ENCODE results near the gene FOXC1. TPM values are rescaled to one million over a fixed set of nuclear protein-coding genes. Genes with fewer than 3 reads are reported as not detected.
A peak's percentile ranks its signal among the peaks of the same experiment; 100 is the strongest.

Gene FOXC1
- total and polyA plus RNA-seq, 2 of the 13 experiments (the other 11 are each of a cell fraction or from before 2014, with no cell fraction given): 0.44 to 0.55 TPM

GRCh38 chr6:1604158-1605003 lies 5.3 kb upstream of the FOXC1 start (continued):
- TF ChIP-seq, protein P1, sequence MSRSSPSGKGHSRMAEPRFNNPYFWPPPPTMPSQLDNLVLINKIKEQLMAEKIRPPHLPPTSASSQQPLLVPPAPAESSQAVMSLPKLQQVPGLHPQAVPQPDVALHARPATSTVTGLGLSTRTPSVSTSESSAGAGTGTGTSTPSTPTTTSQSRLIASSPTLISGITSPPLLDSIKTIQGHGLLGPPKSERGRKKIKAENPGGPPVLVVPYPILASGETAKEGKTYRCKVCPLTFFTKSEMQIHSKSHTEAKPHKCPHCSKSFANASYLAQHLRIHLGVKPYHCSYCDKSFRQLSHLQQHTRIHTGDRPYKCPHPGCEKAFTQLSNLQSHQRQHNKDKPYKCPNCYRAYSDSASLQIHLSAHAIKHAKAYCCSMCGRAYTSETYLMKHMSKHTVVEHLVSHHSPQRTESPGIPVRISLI (CRISPR knock-in tag; IDR thresholded peaks at IDR 0.05; ENCODE audit: borderline replicate concordance): peak; percentile 31; the same call in 1 of the 2 replicates
- TF ChIP-seq CAMTA2 (CRISPR knock-in tag; IDR thresholded peaks at IDR 0.05; ENCODE audit: borderline replicate concordance): no peak; the same call in 1 of the 2 replicates
- TF ChIP-seq, protein P2, sequence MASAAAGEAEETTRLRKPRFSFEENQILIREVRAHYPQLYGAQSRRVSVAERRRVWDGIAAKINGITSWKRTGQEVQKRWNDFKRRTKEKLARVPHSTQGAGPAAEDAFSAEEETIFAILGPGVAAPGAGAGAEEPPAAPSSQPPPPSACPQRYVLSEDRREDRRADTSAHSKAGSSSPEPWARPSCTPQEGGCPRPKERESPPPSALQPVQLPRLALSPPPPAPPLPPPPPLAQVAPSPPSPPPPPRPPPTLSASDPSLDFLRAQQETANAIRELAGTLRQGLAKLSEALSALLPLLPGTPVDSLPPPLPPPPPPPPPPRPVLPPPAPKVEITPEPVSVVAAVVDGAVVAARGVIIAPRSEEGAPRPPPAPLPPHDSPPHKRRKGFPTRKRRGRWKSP (CRISPR knock-in tag; IDR thresholded peaks at IDR 0.05): 0 out of 2 replicates have a peak, but pooled peaks have one; percentile 34
- no peak for TF ChIP-seq GABPA (IDR thresholded peaks at IDR 0.05; ENCODE audit: low read depth, low read length)
- TF ChIP-seq GABPA (CRISPR knock-in tag; IDR thresholded peaks at IDR 0.05; ENCODE audit: low read depth): no peak
- no peak; the same call in 1 of the 2 replicates for TF ChIP-seq ZNF563 (CRISPR knock-in tag; IDR thresholded peaks at IDR 0.05)
- TF ChIP-seq TOPORS (CRISPR knock-in tag; IDR thresholded peaks at IDR 0.05): no peak
- TF ChIP-seq ZNF451 (CRISPR knock-in tag; IDR thresholded peaks at IDR 0.05): peak; percentile 46; the same call in 1 of the 2 replicates
- TF ChIP-seq ZNF276 (CRISPR knock-in tag; IDR thresholded peaks at IDR 0.05; ENCODE audit: low read depth): no peak
- no peak for TF ChIP-seq RARA (CRISPR knock-in tag; IDR thresholded peaks at IDR 0.05)
- 0 out of 2 replicates have a peak, but pooled peaks have one; percentile 28 for TF ChIP-seq ZNF337 (CRISPR knock-in tag; IDR thresholded peaks at IDR 0.05; ENCODE audit: borderline replicate concordance, low read depth)
- TF ChIP-seq ATF7 (IDR thresholded peaks at IDR 0.05): no peak
- 0 out of 2 replicates have a peak, but pooled peaks have one; percentile 37 for TF ChIP-seq ATF7 (CRISPR knock-in tag; IDR thresholded peaks at IDR 0.05)
- no peak for TF ChIP-seq IKZF1 (IDR thresholded peaks at IDR 0.05)
- no peak for TF ChIP-seq SCMH1 (CRISPR knock-in tag; IDR thresholded peaks at IDR 0.05; ENCODE audit: borderline replicate concordance)
- no peak for TF ChIP-seq ZC3H13 (CRISPR knock-in tag; IDR thresholded peaks at IDR 0.05)
- 0 out of 2 replicates have a peak, but pooled peaks have one; percentile 50 for TF ChIP-seq ZNF343 (CRISPR knock-in tag; IDR thresholded peaks at IDR 0.05)
- TF ChIP-seq SOX13 (IDR thresholded peaks at IDR 0.05): no peak
- TF ChIP-seq SOX13 (CRISPR knock-in tag; conservative IDR thresholded peaks at IDR 0.05 in 1 of 2, IDR thresholded peaks at IDR 0.05 in 1 of 2): no peak
- TF ChIP-seq TCF7L2 (IDR thresholded peaks at IDR 0.05; ENCODE audit: low read depth, low read length): no peak
- TF ChIP-seq, protein P3, sequence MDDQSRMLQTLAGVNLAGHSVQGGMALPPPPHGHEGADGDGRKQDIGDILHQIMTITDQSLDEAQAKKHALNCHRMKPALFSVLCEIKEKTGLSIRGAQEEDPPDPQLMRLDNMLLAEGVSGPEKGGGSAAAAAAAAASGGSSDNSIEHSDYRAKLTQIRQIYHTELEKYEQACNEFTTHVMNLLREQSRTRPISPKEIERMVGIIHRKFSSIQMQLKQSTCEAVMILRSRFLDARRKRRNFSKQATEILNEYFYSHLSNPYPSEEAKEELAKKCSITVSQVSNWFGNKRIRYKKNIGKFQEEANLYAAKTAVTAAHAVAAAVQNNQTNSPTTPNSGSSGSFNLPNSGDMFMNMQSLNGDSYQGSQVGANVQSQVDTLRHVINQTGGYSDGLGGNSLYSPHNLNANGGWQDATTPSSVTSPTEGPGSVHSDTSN (CRISPR knock-in tag; IDR thresholded peaks at IDR 0.05; ENCODE audit: borderline replicate concordance): no peak
- no peak for TF ChIP-seq CREM (IDR thresholded peaks at IDR 0.05)
- no peak for TF ChIP-seq CREM (CRISPR knock-in tag; IDR thresholded peaks at IDR 0.05)
- peak; percentile 57; the same call in 1 of the 2 replicates for TF ChIP-seq ZBTB38 (CRISPR knock-in tag; IDR thresholded peaks at IDR 0.05)
- no peak for TF ChIP-seq SUZ12 (IDR thresholded peaks at IDR 0.05; ENCODE audit: low read depth, low read length)
- no peak for TF ChIP-seq ZNF569 (CRISPR knock-in tag; IDR thresholded peaks at IDR 0.05; ENCODE audit: borderline replicate concordance)

Measured in HepG2 (cell line).